UCSD-AML1 (cell line): Measurements from ENCODE around the gene FANCE.

Source experiments
- DNase-seq: peaks from one replicate; lab custom pipeline; 2025; ENCODE audit not compliant: unreplicated experiment; lab: John Stamatoyannopoulos, UW

FANCE gene

DNA sequence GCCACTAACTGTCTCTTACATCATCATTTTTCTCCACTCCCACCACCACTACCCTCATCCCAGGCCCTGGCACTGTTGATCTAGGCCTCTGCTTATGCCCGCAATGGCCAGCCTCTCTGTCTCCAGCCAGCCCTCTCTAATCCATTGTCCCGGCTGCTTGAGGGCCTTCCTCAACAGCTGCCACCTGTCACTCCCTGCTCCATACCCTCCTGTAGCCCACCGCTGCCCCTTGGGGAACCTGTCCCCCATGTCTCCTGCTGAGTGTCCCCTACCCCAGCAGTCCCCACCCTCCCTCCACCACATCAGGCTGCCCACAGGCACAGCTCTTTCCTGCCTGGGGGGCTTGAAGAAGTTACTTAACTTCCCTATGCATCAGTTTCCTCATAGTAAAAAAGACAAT is 31.4 kb downstream of the FANCE start:
- DNase-seq: no peak

DNA sequence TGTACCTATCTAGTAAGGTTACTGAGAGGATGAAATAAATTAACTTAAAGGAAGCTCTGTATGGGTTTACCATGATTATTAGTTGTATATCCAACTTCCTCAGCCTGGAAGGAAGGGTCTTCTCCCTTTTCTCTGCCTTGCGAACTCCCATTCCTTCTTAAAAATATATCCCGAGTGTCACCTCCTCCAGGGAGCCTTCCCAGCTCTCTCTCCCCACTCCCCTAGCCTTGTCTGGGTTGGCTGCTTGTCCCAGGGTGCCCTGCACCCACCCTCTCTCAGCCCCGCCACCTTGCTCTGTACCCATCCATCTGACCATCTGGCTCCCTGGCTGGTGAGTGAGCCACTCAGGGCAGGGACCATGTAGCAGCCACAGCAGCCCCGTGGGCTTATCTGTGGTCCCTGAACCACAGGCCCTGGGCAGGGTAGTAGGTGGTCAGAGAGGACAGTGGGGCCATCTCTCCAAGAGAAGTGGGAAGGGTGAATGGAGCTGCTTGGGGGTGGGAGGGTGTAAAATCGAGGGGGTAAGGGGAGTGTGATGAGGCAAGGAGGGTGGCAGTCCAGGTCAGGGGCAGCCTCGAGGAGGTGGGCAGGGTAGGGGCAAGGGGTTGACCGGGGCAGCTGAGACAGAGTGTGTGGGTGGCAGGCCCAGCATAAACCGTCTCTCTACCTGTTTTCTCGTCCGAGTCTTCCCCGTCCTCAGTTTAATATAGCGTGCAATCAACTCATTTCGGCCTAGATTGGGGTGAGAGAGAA is 31.9 kb downstream of the FANCE start:
- no peak for DNase-seq

DNA sequence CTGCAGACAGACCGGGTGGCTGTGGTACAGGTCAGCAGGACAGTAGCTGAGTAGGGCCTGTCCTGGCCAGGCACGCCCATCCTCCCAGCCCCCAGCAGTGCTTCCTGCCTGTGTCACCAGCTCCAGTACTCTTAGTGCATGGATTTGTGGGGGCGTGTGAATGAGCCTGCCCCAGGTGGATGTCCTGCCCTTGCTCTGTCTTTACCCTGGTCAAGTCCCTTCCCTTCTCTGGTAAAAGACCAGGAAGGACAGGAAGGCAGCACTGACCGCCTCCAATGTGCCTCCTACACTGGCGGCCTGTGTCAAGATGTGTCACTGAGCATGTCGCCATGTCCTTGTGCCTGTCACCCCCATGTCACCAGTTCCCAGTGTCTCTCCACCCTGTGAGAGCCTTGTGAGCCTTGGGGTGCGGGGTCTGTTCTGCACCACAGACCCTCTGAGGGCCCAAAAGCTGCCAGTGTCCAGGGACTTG is 32.8 kb downstream of the FANCE start:
- DNase-seq: no peak

DNA sequence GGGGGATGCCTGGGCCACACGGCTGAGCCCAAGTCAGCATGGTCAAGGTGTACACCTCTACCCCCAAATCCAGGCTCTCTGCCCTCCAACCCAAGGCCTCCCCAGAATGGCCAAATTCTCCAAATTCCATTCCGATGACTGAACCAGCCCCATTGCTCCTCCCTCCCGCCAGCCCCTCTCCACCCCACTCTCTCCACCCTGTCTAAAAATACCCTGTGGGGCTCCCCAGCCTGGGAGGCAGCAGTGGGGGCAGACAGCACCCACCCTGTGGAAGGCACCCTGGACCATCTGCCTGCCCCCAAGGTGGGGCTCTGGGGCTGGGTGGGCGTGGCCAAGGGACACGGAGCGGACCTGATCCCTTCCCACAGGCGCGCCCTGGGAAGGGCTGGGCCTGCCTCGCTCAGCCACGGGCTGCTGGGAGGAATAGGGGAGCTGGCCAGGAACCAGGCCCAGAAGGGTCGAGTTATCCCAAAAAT is 33.3 kb downstream of the FANCE start:
- no peak for DNase-seq

DNA sequence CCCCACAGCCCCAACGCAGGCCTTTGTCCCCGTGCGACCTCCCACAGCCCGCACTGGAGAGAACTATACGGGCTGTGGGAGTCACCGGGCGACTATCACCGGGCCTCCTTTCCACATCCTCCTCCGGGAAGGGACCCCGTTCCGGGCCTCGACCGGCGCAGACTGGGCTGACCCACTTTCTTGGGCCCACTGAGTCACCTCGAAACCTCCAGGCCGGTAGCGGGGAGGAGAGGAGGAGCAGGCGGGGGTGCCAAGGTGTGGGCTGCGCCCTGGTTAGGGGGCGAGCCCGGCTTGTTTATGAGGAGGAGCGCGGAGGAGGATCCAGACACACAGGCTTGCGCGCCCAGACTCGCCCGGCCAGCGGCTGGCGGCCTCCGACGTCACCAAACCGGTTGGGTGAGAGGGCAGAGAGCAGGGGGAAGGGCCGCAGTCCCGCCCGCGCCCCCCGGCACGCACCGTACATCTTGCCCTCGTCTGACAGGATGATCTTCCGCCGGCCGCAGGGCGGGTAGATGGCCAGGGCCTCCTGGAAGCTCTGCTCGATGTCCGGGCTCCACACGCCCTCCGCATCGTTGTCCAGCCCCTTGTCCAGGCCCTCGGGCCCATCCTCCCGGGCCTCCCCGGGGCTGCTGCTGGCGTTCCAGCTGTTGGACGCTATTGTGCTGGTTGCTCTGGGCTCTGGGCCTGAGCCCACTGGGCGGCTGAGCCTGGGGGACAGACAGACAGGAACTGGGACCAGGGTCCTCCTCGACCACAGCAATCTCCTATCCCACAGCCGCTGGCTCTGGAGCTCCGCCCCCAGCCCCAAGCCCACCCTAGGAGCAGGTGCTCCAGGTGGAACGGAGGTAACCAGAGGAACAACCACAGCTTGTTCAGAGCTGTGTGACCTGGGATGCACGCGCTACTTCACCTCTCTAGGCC is 34.1 kb downstream of the FANCE start:
- DNase-seq: no peak

DNA sequence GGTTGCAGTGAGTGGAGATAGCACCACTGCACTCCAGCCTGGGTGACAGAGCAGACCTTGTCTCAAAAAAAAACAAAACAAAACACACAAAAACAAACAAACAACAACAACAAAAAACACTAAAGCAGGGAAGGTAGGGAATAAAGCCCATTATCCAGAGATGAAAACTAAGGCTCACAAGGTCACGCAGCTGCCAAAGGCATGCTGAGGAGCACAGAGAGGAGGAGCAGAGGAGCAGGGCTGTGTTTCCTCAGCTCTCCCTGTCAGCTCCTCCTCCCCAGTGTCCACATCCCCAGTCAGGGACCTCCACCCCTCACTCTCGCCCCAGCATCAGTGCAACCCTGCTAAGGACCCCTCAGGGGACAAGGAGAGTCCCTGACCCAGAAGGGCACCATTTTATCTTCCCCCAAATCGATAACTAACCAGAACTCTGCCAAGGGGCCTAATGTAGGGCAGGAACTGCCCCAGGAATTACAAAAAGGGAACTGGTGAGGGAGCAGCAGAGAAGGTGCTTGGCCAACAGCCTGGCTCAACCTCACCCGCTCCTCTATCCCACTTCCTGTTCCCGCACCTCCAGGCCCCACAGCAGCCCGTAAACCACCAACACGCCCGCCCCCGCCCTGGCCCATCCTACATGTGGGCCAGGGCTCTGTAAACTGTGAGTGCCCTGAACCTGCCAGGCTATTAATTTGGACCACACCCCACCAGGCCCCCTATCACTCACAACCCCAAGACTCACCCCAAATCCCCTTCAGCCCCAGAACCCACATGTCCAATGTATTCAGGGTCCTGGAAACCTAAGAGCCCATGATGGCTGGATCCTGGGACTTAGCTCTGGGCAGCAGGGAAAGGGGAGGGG is 35.7 kb downstream of the FANCE start:
- peak; percentile 63 for DNase-seq

DNA sequence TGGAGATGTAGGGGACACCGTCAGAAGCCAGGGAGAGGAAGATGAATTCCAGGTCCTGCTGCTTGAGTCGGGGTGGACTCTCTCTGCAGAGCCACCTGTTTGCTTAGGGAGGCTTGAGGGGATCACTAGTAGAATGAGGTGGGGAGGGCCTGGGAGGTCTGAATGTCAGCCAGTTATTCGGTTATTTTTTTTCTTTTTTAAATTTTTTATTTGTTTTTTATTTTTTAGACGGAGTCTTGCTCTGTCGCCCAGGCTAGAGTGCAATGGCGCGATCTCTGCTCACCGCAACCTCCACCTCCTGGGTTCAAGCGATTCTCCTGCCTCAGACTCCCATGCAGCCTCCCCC is 36.4 kb downstream of the FANCE start:
- no peak for DNase-seq

DNA sequence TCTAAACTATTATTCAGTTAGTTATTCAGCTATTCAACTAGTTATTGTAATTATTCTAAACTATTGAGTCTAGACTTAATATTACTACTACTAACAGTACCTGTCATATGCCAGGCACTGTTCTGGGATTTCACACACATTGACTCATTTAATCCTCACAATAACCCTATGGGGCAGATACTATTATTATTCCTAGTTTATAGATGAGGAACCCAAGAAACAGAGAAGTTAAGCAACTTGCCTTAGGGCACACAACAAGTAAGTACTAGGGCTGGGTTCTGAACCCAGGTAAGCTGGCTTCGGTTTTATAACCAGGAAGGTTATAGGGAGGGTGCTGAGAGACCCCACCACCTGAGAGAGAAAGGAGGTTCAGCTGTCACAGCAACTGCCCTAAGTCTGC is 36.9 kb downstream of the FANCE start:
- no peak for DNase-seq

DNA sequence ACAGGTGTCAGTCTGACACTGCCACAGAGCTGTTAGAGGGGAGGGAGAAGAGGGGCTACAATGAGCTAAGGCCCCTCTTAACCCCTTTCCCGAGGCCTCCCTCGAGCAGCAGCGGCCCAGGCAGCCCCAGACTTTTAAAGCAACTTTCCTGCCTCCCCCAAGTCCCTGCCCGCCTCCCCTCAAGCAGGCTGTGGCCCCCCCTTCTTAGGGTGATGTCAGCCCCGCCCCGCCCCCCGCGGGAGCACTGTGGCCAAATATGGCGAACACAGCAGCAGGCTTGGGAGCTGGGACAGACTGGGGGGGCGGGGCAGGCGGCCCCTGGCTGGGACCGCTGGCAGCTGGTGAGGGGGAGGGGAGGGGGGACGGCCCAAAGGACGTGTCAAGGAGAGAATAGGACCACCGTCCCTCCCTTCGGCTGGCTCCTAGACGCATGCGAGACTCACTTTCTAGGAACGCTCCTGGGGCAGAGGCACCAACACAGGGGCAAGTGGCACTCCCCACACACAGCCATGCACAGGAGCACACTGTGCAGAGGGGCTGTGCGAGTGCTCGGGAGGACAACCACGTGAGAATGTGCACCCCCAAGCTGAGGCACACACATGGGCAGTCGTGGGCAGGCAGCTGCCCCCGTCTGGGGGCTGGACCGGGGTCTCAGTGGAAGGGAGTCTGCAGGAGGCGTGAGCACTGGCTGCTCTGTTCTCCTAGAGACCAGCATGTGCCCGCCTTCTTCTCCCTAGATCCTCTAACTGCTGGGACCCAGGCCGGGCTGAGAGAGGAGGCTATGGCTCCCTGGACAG is 38.1 kb downstream of the FANCE start:
- DNase-seq: no peak

DNA sequence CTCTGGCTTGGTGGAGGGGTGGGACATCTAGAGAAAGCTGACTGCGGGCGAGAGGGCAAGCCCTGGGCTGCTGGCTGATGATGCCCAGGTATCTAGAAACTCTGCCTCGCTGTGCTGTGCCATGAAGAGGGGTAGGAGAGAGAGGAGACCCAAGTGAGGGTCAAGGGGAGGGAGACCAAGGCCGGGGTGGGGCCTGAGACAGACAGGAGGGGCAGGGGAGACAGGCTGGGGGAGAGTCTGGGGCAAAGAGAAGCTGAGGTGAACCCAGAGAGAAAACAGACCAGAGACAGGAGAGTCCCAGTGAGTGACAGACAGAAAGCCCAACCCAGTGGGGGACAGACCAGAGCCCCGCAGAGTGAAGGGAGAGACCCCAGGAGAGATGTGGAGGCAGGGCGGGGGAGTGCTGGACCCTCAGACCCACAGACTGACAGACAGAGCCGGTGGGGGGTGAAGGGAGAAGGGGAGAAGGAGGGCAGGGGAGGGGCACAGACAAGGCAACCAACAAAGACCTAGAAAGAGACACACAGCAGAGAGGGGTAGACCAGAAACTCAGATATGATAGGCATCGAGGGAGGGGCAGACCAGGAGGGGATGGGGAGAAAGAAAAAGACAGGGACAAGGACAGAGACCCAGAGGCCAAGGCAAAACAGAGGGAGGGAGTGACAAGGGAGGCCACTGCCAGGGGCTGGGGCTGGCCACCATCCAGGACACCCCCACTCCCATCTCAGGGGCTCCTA is 38.9 kb downstream of the FANCE start:
- DNase-seq: no peak

DNA sequence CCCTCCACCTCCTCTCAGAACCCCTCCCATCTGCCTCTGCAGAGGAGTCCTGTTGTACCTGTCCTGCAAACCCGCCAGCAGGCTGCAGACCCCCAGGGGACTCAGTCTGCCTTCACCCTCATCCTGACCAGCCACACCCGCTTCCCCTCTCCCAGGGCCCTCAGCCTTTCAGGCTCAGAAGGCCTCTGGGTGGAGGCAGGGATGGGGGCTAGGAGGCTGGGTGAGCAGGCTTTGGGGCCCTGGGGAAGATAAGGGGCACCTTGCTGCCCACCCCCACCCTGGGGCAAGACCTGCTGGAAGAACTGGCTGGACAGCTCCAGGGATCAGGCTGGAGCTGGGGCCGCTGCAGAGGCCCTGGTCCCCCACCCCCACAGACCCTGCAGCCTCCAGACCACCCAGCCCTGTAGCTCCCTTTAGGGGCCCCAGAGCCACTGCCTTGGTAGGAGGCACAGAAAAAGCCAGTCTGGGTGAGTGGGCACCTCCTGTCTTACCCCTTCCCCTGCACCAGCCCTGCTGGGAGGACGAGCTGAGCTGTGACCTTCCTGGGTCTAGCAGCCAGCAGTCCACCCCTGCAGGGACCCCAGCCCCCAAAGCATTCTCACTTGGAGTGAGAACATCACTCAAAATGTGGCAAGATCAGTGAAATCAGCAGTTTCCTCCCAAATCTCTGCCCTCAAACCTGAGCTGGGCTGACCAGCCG is 39.6 kb downstream of the FANCE start:
- DNase-seq: no peak

DNA sequence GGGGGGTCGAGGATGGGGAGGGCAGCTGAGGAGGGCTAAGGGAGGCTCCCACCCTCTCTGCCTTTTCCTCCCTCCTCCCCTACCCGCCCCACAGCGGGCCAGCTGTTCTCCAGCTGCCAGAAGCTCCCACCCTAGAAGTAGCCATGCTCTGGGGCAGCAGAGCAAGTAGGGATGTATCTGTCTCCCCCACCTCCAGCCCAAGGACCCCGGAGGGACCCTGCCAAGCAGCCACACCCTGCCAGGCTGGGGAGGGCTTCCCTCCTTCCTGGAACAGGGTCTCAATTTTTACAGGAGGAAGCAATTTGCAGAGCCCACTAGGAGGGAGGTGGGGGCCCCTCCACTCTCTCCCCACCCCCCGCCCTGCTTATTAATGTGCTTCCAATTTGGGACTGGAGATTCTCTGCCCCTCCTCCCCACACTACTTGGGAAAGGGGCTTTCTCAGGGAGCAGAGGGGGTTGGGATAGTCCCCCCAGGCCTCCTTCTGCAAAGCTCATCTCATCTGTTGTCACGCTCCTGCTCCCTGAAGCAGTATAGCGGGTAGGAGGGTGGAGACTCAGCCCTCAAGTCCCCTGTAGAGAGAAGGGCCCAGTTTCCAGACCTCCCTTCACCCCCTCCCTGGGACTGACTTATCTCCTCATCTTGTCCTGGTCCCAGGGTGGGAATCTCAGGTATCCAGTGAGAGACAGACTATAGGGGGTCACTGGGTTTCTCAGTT is 40.3 kb downstream of the FANCE start:
- DNase-seq: no peak

DNA sequence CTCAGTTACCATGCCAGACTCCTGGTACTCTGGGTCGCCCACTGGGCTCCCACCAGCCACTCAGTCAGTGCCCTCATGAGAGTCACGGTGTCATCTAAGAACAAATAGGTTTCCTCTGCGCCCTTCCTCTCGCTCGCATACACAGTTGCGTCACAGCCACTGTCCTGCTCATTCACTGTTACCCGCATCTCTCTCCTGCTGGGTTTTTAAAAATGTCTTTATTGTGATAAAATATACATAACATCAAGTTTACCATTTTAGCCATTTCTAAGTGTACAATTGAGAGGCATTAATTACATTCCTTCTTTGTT is 40.8 kb downstream of the FANCE start:
- no peak for DNase-seq

DNA sequence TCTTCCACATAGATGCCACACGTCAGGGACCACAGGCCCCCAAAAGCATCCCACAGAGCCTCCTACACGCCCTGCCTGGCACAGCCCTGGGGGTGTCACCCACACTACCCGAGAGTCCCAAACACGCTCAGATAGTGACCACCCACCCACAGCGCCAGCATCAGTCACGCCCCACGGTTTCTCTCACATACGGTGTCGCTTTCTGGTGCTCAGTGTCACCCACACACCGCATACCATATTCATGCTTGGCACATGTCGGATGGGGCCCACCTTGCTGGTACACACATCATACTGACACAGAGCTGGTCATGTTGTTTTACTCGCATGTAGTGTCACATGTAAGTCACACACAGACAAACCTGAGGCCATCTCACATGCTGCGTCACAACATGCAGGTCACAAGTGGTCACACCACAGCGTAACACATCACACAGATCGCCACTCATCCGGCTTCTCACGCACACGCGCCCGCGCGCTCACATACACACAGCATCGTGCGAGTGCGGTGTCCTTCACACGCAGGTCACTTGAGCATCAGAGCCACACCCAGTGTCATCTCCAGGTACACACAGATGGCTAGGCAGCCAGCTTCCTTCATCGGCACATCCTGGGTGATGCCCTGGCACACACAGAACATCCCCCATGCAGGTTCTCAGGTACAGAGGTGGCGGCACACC is 41.3 kb downstream of the FANCE start:
- DNase-seq: no peak

DNA sequence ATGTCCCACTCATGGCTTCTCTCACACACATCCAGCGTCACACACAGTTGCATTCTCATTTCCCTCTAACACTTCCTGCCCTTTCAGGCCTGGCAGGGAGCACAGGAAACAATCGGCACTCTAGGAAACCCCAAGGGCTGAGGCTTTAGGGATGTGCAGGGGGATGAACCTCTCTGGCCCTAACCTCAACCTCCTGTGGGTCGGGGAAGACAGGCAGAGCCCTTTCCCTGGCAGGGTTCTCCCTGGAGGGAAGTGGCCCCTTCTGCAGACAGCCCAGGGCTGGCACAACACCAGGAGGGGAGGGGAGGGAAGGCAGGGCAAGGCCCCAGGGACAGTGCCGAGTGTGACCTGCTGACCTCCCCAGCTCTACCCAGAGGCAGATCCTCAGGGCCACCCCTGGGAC is 42.0 kb downstream of the FANCE start:
- DNase-seq: peak; percentile 69

DNA sequence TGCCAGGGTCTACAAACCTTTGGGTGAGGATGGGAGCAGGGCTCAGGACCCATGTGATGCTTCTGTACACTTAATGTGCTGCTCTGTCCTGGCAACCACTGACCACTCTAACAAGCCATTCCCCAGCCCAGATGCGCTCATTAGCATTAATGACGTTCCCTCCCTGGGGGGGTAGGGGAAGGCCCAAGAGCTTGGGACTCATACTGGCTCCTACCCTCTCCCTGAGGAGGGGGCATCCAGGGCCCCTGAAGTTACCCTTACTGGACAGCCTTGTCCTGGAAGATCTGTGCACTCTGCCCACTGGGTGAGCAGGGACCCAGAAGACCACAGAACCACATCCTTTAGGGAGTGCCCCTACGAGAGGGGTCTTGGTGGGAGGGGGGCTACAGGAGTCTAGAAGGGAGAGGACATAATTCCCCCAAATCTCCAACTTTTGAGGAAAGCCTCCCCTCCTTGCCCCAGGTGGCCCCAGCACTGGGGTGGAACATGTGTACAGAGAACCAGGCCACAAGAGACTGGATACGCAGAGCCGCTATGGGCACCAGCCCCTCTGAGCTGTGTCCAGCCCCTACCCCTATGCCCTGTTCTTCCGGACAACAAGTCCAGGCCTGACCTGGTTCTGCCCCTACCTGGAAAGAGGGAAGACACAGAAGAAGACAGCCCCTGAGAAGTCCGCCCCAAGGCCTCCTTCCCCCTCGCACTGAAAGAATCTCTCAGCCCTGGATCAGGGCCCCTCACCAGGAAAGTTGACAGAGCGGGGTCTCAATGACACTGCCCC is 43.3 kb downstream of the FANCE start:
- no peak for DNase-seq
